ENCODE results near the gene KCNQ1. TPM values are rescaled to one million over a fixed set of nuclear protein-coding genes. Genes with fewer than 3 reads are reported as not detected.

KCNQ1 gene
- total RNA-seq, 3 donors from 2014 or later (not counting 1 experiment from before 2014, with no cell fraction given): 1.9 to 7.8 (median 3.3) TPM

DNA sequence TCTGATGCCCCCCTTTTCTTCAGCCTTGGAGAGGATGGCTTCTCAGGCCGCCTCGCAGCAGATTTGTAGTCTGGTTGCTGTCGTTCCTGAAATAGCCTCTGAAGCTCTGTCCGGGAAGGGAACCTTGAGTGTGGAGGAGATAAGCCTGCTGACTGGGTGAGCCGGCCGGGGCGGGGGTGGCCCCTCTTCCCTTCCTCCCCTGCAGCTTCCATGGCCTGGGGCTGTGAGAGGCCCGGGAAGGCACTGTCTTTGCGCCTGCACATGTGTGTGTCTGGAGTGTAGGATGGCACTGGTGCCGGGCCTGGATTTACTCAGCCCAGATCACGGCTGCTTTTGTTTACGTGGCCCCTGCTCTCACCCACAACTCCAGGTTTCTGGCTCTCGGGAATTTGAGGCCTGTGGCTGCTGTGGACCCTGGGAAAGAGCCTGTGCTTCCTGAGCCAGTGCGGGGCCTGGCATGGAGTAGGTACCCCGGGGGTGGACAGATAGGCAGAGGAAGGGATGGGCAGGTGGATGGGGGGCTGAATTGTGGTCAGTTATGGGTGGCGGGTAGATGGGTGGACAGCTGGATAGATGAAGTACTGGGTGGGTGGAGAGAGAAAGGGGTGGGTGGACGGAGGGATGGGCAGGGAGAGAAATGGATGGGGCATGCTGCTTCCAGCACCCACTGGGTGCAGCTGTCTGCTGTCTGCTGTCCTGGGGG is 16.6 kb downstream of the KCNQ1 start:
- intact Hi-C loops (cut with micrococcal nuclease): no loop called here
- no peak overlapping the region for H3K27ac ChIP-seq (ENCODE audit: low read length)
- no peak overlapping the region for H3K27ac Mint-ChIP-seq
- no peaks in the 10 kb centered on the region for H3K36me3 ChIP-seq (ENCODE audit: control insufficient read depth, insufficient read depth, low read length)
- TF ChIP-seq, protein P1, sequence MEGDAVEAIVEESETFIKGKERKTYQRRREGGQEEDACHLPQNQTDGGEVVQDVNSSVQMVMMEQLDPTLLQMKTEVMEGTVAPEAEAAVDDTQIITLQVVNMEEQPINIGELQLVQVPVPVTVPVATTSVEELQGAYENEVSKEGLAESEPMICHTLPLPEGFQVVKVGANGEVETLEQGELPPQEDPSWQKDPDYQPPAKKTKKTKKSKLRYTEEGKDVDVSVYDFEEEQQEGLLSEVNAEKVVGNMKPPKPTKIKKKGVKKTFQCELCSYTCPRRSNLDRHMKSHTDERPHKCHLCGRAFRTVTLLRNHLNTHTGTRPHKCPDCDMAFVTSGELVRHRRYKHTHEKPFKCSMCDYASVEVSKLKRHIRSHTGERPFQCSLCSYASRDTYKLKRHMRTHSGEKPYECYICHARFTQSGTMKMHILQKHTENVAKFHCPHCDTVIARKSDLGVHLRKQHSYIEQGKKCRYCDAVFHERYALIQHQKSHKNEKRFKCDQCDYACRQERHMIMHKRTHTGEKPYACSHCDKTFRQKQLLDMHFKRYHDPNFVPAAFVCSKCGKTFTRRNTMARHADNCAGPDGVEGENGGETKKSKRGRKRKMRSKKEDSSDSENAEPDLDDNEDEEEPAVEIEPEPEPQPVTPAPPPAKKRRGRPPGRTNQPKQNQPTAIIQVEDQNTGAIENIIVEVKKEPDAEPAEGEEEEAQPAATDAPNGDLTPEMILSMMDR (IDR thresholded peaks at IDR 0.05): no peak
- peaks cover 6 to 15% of the 10 kb centered on the region in 2 donors for H3K4me1 Mint-ChIP-seq
- H3K4me3 Mint-ChIP-seq: no peak overlapping the region
- ATAC-seq (no peak), DNase-seq (no peak)
- H3K4me1 ChIP-seq (ENCODE audit: control insufficient read depth, insufficient read depth, low read length): peaks cover 37% of the 10 kb centered on the region
- 93% methylated on average over 14 of the region's 17 CpGs for WGBS (ENCODE audit: insufficient coverage)
- H3K9me3 ChIP-seq (ENCODE audit: control insufficient read depth, insufficient read depth, low read length): no peaks in the 10 kb centered on the region
- H3K4me3 ChIP-seq (ENCODE audit: low read length): no peak overlapping the region
- no peaks in the 10 kb centered on the region for H3K9me3 Mint-ChIP-seq
- no peaks in the 10 kb centered on the region for H3K36me3 Mint-ChIP-seq
- H3K27me3 ChIP-seq (ENCODE audit: control insufficient read depth, insufficient read depth, low read length): peaks cover 6% of the 10 kb centered on the region
- peaks cover 26 to 35% of the 10 kb centered on the region in 2 donors for H3K27me3 Mint-ChIP-seq (ENCODE audit: low read depth in 2 of 2)

DNA sequence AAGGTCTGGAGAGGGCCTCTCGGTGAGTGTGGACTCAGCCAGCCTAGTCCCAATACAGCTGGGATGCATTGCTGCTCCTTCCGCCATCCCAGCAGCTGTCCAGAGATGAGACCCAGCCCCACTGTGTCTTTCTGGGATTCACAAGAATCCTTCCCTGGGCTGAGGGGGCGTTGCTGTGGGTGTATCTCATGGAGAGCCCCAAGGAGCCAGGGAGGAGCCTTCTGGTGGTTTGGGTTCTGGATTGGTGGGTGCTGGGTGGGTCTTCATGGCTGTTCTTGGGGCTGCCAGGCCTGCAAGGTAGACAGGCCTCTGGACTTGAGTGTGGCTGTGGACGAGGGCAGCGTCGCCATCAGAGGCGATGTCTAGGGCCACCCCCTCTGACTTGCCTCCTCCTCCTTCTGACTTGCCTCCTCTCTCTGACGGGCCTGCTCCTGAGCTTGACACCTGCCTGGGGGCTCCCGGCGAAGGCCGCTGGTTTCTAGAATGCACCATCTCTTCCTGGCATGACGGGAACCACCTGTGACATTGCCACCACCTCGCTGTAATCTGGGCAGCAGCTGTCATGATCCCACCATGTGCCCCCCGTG is 17.2 kb downstream of the KCNQ1 start:
- Histone ChIP-seq H3K9me3 (ENCODE audit: control insufficient read depth, insufficient read depth, low read length) (no peaks in the 10 kb centered on the region), H3K4me1 (ENCODE audit: control insufficient read depth, insufficient read depth, low read length) (peaks cover 44% of the 10 kb centered on the region), H3K27ac (ENCODE audit: low read length) (no peak overlapping the region), H3K27me3 (ENCODE audit: control insufficient read depth, insufficient read depth, low read length) (peaks cover 10% of the 10 kb centered on the region), H3K4me3 (ENCODE audit: low read length) (no peak overlapping the region), H3K36me3 (ENCODE audit: control insufficient read depth, insufficient read depth, low read length) (no peaks in the 10 kb centered on the region)
- intact Hi-C loops (cut with micrococcal nuclease): no loop called here
- no peak for DNase-seq
- WGBS (ENCODE audit: insufficient coverage): 86% methylated on average over 14 of the region's 14 CpGs
- Mint-ChIP-seq H3K9me3 (no peaks in the 10 kb centered on the region), H3K27ac (no peak overlapping the region), H3K36me3 (no peaks in the 10 kb centered on the region), H3K27me3 (ENCODE audit: low read depth in 2 of 2) (peaks cover 25 to 35% of the 10 kb centered on the region in 2 donors), H3K4me3 (no peak overlapping the region), H3K4me1 (peaks cover 10 to 22% of the 10 kb centered on the region in 2 donors)
- TF ChIP-seq, protein P1 (IDR thresholded peaks at IDR 0.05): no peak
- ATAC-seq: no peak

DNA sequence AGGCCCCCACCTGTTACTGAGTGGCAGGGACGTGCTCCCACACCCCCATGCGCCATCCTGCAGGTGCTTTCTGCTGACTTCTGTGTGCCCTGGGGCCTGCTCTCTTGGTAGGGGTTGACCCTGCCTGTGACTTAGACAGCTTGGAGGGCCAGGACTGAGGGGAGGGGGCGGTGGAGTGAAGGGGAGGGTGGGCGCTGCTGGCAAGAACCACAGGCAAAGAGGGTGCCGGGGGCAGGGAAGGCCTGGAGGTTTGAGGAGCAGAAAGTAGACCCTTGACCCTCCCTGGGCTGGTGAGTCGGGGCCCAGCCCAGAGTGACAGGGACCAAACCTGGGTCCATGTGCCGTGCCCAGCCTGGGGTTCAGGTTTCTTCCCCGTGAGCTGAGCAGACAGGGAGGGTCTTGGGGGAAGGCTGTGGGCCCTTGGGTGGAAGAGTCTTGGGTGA is 17.8 kb downstream of the KCNQ1 start:
- TF ChIP-seq, protein P1 (IDR thresholded peaks at IDR 0.05): no peak
- DNase-seq (no peak), ATAC-seq (no peak)
- Histone ChIP-seq H3K4me3 (ENCODE audit: low read length) (no peak overlapping the region), H3K36me3 (ENCODE audit: control insufficient read depth, insufficient read depth, low read length) (no peaks in the 10 kb centered on the region), H3K9me3 (ENCODE audit: control insufficient read depth, insufficient read depth, low read length) (no peaks in the 10 kb centered on the region), H3K4me1 (ENCODE audit: control insufficient read depth, insufficient read depth, low read length) (peaks cover 49% of the 10 kb centered on the region), H3K27me3 (ENCODE audit: control insufficient read depth, insufficient read depth, low read length) (peaks cover 10% of the 10 kb centered on the region), H3K27ac (ENCODE audit: low read length) (no peak overlapping the region)
- intact Hi-C loops (cut with micrococcal nuclease): no loop called here
- Mint-ChIP-seq H3K27me3 (ENCODE audit: low read depth in 2 of 2) (peaks cover 19 to 36% of the 10 kb centered on the region in 2 donors), H3K4me3 (no peak overlapping the region), H3K36me3 (no peaks in the 10 kb centered on the region), H3K9me3 (no peaks in the 10 kb centered on the region), H3K27ac (no peak overlapping the region), H3K4me1 (peaks cover 15 to 27% of the 10 kb centered on the region in 2 donors)
- WGBS (ENCODE audit: insufficient coverage): 84% methylated on average over 8 of the region's 8 CpGs
